HL-60 (cell line): ENCODE results near the gene USP14.

ENCODE experiments used
- DNase-seq, 2 experiments: peaks; one replicate each; pipeline ENCODE4 v3.0.0-alpha.2; 2010 to 2020; ENCODE audit warnings: low read depth in 1 of 2, low spot score in 1 of 2
- H3K27ac ChIP-seq: fragments of 250-450 bp; sonication (Bioruptor Pico); replicated peaks from 2 replicates; pipeline ENCODE4 v1.5.1; 2020; ENCODE audit warnings: mild to moderate bottlenecking, moderate library complexity
- H3K27me3 ChIP-seq: fragments of 250-450 bp; sonication (Bioruptor Pico); 2 replicates; pipeline ENCODE4 v1.5.1; 2021; ENCODE audit warnings: mild to moderate bottlenecking, moderate library complexity; ENCODE audit not compliant: insufficient read depth, poor library complexity, severe bottlenecking
- H3K4me3 ChIP-seq: replicated peaks from 2 replicates; pipeline ENCODE4 v1.5.1; 2011; ENCODE audit warnings: mild to moderate bottlenecking, control low read depth, low read length; ENCODE audit not compliant: insufficient read depth
- CTCF ChIP-seq: IDR thresholded peaks from one replicate; pipeline ENCODE4 v1.5.1; 2011; ENCODE audit warnings: low read length, control low read depth, inconsistent platforms; ENCODE audit not compliant: insufficient read depth
- GABPA ChIP-seq: IDR thresholded peaks from 2 replicates; pipeline ENCODE4 v1.6.1; 2012; ENCODE audit warnings: low read depth
- POLR2AphosphoS5 ChIP-seq: IDR thresholded peaks from 2 replicates; pipeline ENCODE4 v1.6.1; 2012; ENCODE audit warnings: low read depth
- REST ChIP-seq: IDR thresholded peaks from 2 replicates; pipeline ENCODE4 v1.6.1; 2012; ENCODE audit warnings: low read depth; ENCODE audit not compliant: insufficient replicate concordance
- SPI1 ChIP-seq: IDR thresholded peaks from 2 replicates; pipeline ENCODE4 v1.6.1; 2012; ENCODE audit warnings: low read depth, mild to moderate bottlenecking, borderline replicate concordance

USP14 gene

GRCh38 chr18:213505-213904 is 55.1 kb downstream of the USP14 start:
- no peak overlapping the region for H3K4me3 ChIP-seq
- no peak for TF ChIP-seq GABPA
- no peak for TF ChIP-seq CTCF
- TF ChIP-seq SPI1, result no peak
- no peak for TF ChIP-seq REST
- TF ChIP-seq POLR2AphosphoS5, result no peak
- no peaks in the 10 kb centered on the region for H3K27me3 ChIP-seq
- H3K27ac ChIP-seq, result no peak overlapping the region
- DNase-seq, result no peak

- H3K27ac ChIP-seq, result no peak overlapping the region
- no peak for TF ChIP-seq REST
- no peak for TF ChIP-seq CTCF
- TF ChIP-seq SPI1, result no peak
- TF ChIP-seq POLR2AphosphoS5, result no peak
- TF ChIP-seq GABPA, result no peak
- no peak for DNase-seq
- H3K4me3 ChIP-seq, result no peak overlapping the region
- no peaks in the 10 kb centered on the region for H3K27me3 ChIP-seq
These were observed 55.6 kb downstream of the USP14 start for GRCh38 chr18:213966-214365.

- DNase-seq, result no peak
- no peak for TF ChIP-seq POLR2AphosphoS5
- no peak for TF ChIP-seq REST
- TF ChIP-seq GABPA, result no peak
- TF ChIP-seq SPI1, result no peak
- TF ChIP-seq CTCF, result no peak
- Histone ChIP-seq H3K4me3 (no peak overlapping the region), H3K27me3 (no peaks in the 10 kb centered on the region), H3K27ac (no peak overlapping the region)
These were observed 57.2 kb downstream of the USP14 start for GRCh38 chr18:215448-216010.
